LNCaP clone FGC (cell line): ENCODE measurements around the gene MAGEA11.
"Not testable (repeated sequence)": the region's sequence is repeated elsewhere in the genome, so short reads cannot be mapped to it uniquely, and the experiment has no call there.

Experiments
- DNase-seq: peaks from one replicate; pipeline ENCODE4 v3.0.0-alpha.2; 2011; ENCODE audit warnings: low read depth
- H3K4me3 ChIP-seq: 2 replicates; pipeline ENCODE4 v1.5.1; 2011; ENCODE audit warnings: mild to moderate bottlenecking, low read depth, low read length, control low read depth
- TF ChIP-seq, protein P1 (sequence below): IDR thresholded peaks from 2 replicates; pipeline ENCODE4 v1.5.1; 2012; ENCODE audit warnings: mild to moderate bottlenecking; ENCODE audit not compliant: control insufficient read depth, insufficient read depth; ENCODE audit errors: extremely low read depth

The MAGEA11 gene

DNA sequence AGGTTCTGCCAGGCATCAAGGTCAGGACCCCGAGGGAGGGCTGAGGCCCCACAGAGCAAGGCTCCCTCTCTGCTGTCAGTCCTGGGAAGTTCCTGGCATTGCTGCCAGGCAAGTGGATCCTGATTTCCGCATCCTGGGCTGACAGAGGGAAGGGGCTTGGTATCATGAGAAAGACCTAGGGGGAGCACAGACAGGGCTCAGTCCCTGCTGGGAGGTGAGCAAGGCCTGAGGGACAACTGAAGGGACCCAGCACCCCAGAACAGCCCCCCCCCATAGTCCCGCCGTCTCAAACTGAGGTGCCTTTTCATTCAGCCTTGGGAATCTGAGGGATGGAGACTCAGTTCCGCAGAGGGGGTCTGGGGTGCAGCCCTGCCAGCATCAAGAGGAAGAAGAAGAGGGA is 971 bp downstream of the MAGEA11 start:
- DNase-seq, result no peak
- no peak overlapping the region for H3K4me3 ChIP-seq
- TF ChIP-seq, protein P1, sequence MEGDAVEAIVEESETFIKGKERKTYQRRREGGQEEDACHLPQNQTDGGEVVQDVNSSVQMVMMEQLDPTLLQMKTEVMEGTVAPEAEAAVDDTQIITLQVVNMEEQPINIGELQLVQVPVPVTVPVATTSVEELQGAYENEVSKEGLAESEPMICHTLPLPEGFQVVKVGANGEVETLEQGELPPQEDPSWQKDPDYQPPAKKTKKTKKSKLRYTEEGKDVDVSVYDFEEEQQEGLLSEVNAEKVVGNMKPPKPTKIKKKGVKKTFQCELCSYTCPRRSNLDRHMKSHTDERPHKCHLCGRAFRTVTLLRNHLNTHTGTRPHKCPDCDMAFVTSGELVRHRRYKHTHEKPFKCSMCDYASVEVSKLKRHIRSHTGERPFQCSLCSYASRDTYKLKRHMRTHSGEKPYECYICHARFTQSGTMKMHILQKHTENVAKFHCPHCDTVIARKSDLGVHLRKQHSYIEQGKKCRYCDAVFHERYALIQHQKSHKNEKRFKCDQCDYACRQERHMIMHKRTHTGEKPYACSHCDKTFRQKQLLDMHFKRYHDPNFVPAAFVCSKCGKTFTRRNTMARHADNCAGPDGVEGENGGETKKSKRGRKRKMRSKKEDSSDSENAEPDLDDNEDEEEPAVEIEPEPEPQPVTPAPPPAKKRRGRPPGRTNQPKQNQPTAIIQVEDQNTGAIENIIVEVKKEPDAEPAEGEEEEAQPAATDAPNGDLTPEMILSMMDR, result no peak

DNA sequence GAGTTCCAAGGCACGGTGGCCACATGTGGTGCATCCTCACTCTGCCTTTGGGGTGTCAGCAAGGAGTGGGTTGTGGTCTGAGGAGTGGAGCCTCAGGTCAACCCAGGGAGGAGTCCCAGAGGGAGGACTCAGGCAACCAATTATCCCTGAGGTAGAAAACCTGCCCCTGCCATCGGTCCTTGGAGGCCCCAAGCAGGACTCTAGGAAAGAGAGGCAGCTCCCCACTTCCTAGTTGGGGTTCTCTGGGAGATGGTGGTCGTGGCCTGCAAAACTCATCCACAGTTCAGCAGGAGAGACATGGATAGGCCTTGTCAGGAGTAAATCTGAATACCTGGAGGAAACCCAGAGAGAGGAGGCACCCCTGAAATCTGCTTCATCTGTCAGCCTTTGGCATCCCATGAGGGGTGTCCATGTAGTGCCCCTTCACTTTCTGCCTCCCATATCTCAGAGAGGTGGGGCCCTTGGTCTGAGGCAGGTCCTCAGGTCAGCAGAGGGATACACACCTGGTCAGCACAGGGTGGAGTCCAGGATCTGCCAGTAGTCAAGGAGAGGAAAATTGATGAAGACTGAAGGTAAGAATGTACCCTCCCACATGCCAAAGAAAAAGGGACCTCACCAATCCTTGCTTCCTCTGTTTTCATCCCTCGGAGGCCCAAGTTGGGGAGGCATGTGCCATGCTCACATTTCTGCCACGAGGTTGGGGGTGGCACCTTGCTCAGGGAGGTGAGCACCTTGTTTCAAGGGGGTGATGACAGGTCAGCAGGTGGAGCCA is 1.6 kb downstream of the MAGEA11 start:
- TF ChIP-seq, protein P1, result no peak
- DNase-seq, result no peak
- no peak overlapping the region for H3K4me3 ChIP-seq

DNA sequence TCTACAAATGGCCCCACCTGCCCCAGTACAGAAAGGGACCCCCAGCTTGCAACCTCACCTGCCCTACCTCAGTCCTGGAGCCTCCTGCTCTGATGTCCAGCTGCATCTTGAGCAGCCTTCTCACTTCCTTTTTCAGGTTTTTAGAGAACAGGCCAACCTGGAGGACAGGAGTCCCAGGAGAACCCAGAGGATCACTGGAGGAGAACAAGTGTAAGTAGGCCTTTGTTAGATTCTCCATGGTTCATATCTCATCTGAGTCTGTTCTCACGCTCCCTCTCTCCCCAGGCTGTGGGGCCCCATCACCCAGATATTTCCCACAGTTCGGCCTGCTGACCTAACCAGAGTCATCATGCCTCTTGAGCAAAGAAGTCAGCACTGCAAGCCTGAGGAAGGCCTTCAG is 3.6 kb downstream of the MAGEA11 start:
- no peak overlapping the region for H3K4me3 ChIP-seq
- no peak for DNase-seq
- TF ChIP-seq, protein P1, result no peak

DNA sequence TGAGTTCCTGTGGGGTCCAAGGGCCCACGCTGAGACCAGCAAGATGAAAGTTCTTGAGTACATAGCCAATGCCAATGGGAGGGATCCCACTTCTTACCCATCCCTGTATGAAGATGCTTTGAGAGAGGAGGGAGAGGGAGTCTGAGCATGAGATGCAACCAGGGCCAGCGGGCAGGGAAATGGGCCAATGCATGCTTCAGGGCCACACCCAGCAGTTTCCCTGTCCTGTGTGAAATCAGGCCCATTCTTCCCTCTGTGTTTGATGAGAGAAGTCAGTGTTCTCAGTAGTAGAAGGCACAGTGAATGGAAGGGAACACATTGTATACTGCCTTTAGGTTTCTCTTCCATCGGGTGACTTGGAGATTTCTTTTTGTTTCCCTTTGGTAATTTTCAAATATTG is 4.8 kb downstream of the MAGEA11 start:
- H3K4me3 ChIP-seq, result no peak overlapping the region
- TF ChIP-seq, protein P1, result no peak

DNA sequence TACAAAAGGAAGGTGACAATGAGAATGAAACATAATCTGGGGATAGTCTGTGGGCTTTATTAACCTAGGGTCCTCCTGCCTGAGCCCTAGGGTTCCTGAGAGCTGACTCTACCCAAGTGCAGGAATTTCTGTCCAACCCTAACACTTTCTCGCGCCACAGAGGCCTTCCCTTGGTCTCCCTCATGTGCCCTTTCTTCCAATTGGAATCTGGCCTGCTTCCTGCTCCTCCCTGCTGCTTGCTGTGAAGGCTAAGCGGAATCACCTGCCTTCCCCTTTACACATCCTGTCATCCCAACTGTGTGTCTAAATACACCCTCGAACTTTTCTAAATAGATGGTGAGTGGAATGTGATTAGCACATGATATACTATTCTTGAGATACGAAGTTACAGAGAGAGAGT is 5.9 kb downstream of the MAGEA11 start:
- no peak for DNase-seq
- H3K4me3 ChIP-seq, result no peak overlapping the region
- TF ChIP-seq, protein P1, result no peak

More for the DNA sequence above, 4.8 kb downstream of the MAGEA11 start:
- no peak for DNase-seq

DNA sequence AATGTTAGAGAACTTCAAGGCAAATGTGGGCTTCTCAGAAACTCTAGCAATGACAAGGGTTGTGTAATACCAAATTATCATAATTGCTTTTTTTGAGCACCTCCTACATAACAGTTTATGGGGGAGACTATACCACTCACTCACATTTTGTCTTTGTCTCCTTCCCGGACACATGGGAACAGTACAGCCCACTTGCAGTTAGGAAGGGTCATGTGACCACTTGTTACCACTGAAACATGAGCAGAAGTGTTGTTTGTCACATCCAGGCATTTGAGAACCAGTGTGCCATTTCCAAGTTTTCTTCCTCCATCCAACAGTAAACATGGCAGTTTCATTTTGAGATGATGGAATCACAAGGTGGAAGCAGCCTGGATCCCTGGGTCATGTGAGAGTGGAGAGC is 6.9 kb downstream of the MAGEA11 start:
- TF ChIP-seq, protein P1, result no peak

DNA sequence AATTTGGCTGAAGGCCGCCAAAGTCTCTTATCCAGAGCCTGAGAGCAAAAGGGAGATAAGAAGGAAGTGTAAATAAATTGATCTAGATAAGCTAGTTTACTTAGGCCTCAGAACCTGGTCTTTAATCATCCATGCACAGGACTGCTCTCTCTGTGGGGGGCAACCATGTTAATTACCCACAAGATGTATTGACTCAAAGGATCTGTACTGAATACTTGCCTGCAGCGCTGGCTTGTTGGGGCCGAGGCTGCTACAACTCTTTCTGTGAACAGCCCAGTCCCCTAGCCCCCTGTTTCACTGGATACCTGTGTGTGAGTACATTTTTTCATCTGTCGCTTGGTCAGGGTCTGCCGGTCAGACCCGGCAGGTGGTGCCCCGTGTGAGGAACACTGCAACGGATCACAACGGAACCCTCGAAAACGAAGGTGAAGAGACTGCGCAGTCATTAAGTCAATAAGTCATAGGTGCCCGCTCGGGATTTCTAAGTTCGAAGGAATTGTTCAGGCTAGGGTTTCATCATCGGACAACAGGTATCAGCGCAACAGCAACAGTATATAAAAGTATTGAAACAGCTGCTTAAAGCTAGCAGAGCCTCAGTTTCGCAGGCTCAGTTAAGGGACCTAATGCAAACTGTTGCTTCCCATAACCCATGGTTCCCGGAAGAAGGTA is 8.3 kb downstream of the MAGEA11 start:
- no peak overlapping the region for H3K4me3 ChIP-seq
- TF ChIP-seq, protein P1, result no peak
- no peak for DNase-seq

More for the DNA sequence above, 6.9 kb downstream of the MAGEA11 start:
- H3K4me3 ChIP-seq, result no peak overlapping the region
- no peak for DNase-seq

DNA sequence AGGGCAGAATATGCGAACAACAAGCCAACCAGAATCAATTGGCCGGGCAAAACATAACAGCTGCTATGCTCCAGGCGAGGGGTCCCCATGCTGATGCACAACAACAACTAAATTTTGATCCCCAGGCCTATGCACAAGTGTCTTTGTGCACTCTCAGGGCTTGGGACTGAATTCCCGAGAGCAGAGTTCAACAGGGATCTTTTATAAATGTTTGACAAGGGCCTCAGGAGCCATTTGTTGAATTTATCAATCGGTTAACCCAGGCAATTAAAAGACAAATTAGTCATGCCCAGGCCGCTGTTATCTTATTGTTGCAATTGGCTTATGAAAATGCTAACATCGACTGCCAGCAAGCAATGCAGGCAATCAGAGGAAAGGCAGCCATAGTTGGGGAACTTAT is 9.4 kb downstream of the MAGEA11 start:
- not testable (repeated sequence) for H3K4me3 ChIP-seq, DNase-seq
